Effector memory CD4-positive, alpha-beta T cell (primary cell): ENCODE measurements around the gene TMEM150B.

Experiments
- DNase-seq, 3 donors: peaks; one replicate each; pipeline ENCODE4 v3.0.0-alpha.2; 2020
- H3K27ac ChIP-seq: 2 replicates; pipeline ENCODE4 v1.7.0; 2013; ENCODE audit warnings: mild to moderate bottlenecking, low read length, moderate library complexity; ENCODE audit not compliant: insufficient read depth, poor library complexity, severe bottlenecking
- H3K27me3 ChIP-seq: replicated peaks from 2 replicates; pipeline ENCODE4 v1.7.0; 2013; ENCODE audit warnings: mild to moderate bottlenecking, low read length; ENCODE audit not compliant: insufficient read depth, control insufficient read depth, poor library complexity, severe bottlenecking
- H3K36me3 ChIP-seq: 2 replicates; pipeline ENCODE4 v1.7.0; 2013; ENCODE audit warnings: mild to moderate bottlenecking, low read length, moderate library complexity; ENCODE audit not compliant: control insufficient read depth, insufficient read depth
- H3K4me1 ChIP-seq: 2 replicates; pipeline ENCODE4 v1.7.0; 2013; ENCODE audit warnings: low read length, mild to moderate bottlenecking; ENCODE audit not compliant: control insufficient read depth, insufficient read depth, poor library complexity, severe bottlenecking
- H3K4me3 ChIP-seq: 2 replicates; pipeline ENCODE4 v1.7.0; 2013; ENCODE audit warnings: low read length, low read depth, mild to moderate bottlenecking; ENCODE audit not compliant: insufficient read depth, poor library complexity, severe bottlenecking
- H3K9me3 ChIP-seq: 2 replicates; pipeline ENCODE4 v1.7.0; 2013; ENCODE audit warnings: mild to moderate bottlenecking, low read length, moderate library complexity; ENCODE audit not compliant: control insufficient read depth

Gene TMEM150B

GRCh38 chr19:55354698-55355212 is 29.6 kb upstream of the TMEM150B start, which contains the start of gene COX6B2:
COX6B2 (minus strand) TSS chr19:55354719; CDS start chr19:55354521, 198 bp downstream.
- H3K9me3 ChIP-seq = no peaks in the 10 kb centered on the region
- no peak for DNase-seq
- peaks cover 21% of the 10 kb centered on the region for H3K27me3 ChIP-seq
- peak within 1 kb of the TSS; percentile 52 for H3K4me3 ChIP-seq
- H3K27ac ChIP-seq = no peak within 1 kb of the TSS
- H3K4me1 ChIP-seq = peaks cover 21% of the 10 kb centered on the region
- H3K36me3 ChIP-seq = no peaks in the 10 kb centered on the region

- H3K27me3 ChIP-seq = peaks cover 21% of the 10 kb centered on the region
- peak overlapping the region; percentile 52 for H3K4me3 ChIP-seq
- no peak overlapping the region for H3K27ac ChIP-seq
- DNase-seq = peak; percentile 51 to 71 (median 66)
- H3K4me1 ChIP-seq = peaks cover 21% of the 10 kb centered on the region
- no peaks in the 10 kb centered on the region for H3K9me3 ChIP-seq
- H3K36me3 ChIP-seq = no peaks in the 10 kb centered on the region
These were observed 28.9 kb upstream of the TMEM150B start for GRCh38 chr19:55353803-55354697.

- DNase-seq = no peak
- H3K9me3 ChIP-seq = no peaks in the 10 kb centered on the region
- no peaks in the 10 kb centered on the region for H3K36me3 ChIP-seq
- no peak overlapping the region for H3K27ac ChIP-seq
- peaks cover 21% of the 10 kb centered on the region for H3K4me1 ChIP-seq
- H3K27me3 ChIP-seq = peaks cover 21% of the 10 kb centered on the region
- peak overlapping the region; percentile 52 for H3K4me3 ChIP-seq
These were observed 28.2 kb upstream of the TMEM150B start for GRCh38 chr19:55353356-55353802.

- no peak overlapping the region for H3K27ac ChIP-seq
- peaks cover 21% of the 10 kb centered on the region for H3K27me3 ChIP-seq
- no peak overlapping the region for H3K4me3 ChIP-seq
- no peaks in the 10 kb centered on the region for H3K36me3 ChIP-seq
- DNase-seq = no peak
- no peaks in the 10 kb centered on the region for H3K9me3 ChIP-seq
- peaks cover 21% of the 10 kb centered on the region for H3K4me1 ChIP-seq
These were observed 27.5 kb upstream of the TMEM150B start for GRCh38 chr19:55352549-55353145.

- Histone ChIP-seq H3K4me3 (no peak overlapping the region), H3K27me3 (peaks cover 21% of the 10 kb centered on the region), H3K4me1 (peaks cover 21% of the 10 kb centered on the region), H3K9me3 (no peaks in the 10 kb centered on the region), H3K36me3 (no peaks in the 10 kb centered on the region), H3K27ac (no peak overlapping the region)
- DNase-seq = no peak
These were observed 26.9 kb upstream of the TMEM150B start for GRCh38 chr19:55352040-55352439.

- Histone ChIP-seq H3K36me3 (no peaks in the 10 kb centered on the region), H3K9me3 (no peaks in the 10 kb centered on the region), H3K4me1 (peaks cover 21% of the 10 kb centered on the region), H3K4me3 (no peak overlapping the region), H3K27me3 (peaks cover 21% of the 10 kb centered on the region), H3K27ac (no peak overlapping the region)
- no peak for DNase-seq
These were observed 25.6 kb upstream of the TMEM150B start for GRCh38 chr19:55350620-55351315.

GRCh38 chr19:55348317-55349034 is 23.3 kb upstream of the TMEM150B start:
- Histone ChIP-seq H3K4me3 (no peak overlapping the region), H3K27me3 (peaks cover 8% of the 10 kb centered on the region), H3K9me3 (no peaks in the 10 kb centered on the region), H3K36me3 (peaks cover 4% of the 10 kb centered on the region), H3K4me1 (peaks cover 9% of the 10 kb centered on the region), H3K27ac (no peak overlapping the region)
- no peak for DNase-seq

- Histone ChIP-seq H3K36me3 (peaks cover 14% of the 10 kb centered on the region), H3K27ac (no peak overlapping the region), H3K27me3 (peaks cover 8% of the 10 kb centered on the region), H3K4me1 (peaks cover 4% of the 10 kb centered on the region), H3K4me3 (no peak overlapping the region), H3K9me3 (no peaks in the 10 kb centered on the region)
- DNase-seq = no peak
These were observed 22.4 kb upstream of the TMEM150B start for GRCh38 chr19:55347442-55348009.
